GM18505 (cell line): ENCODE measurements around the gene KRTAP16-1.

Experiments
- ATAC-seq: cut with Tn5 transposase; IDR thresholded peaks from one replicate; pipeline ENCODE4 v1.9.1; 2021; ENCODE audit not compliant: unreplicated experiment
- POLR2A ChIP-seq: IDR thresholded peaks from 4 replicates; pipeline ENCODE4 v1.6.1; 2011; ENCODE audit warnings: borderline replicate concordance; ENCODE audit not compliant: insufficient read depth, insufficient read length; ENCODE audit errors: extremely low read depth

Gene KRTAP16-1

GRCh38 chr17:41325611-41326010 lies 16.5 kb upstream of the KRTAP16-1 start:
- no peak for TF ChIP-seq POLR2A
- no peak for ATAC-seq

GRCh38 chr17:41325126-41325525 lies 16.0 kb upstream of the KRTAP16-1 start:
- no peak for TF ChIP-seq POLR2A
- ATAC-seq, result no peak

- no peak for TF ChIP-seq POLR2A
- ATAC-seq, result no peak
Observed at GRCh38 chr17:41324180-41325075, 15.3 kb upstream of the KRTAP16-1 start.

- TF ChIP-seq POLR2A, result no peak
- no peak for ATAC-seq
Observed at GRCh38 chr17:41322903-41323895, 14.1 kb upstream of the KRTAP16-1 start.

- no peak for TF ChIP-seq POLR2A
- ATAC-seq, result no peak
Observed at GRCh38 chr17:41322094-41322902, 13.2 kb upstream of the KRTAP16-1 start.

GRCh38 chr17:41318231-41318630 lies 9.1 kb upstream of the KRTAP16-1 start:
- no peak for TF ChIP-seq POLR2A
- no peak for ATAC-seq

GRCh38 chr17:41315814-41316445 lies 6.8 kb upstream of the KRTAP16-1 start:
- no peak for TF ChIP-seq POLR2A
- no peak for ATAC-seq

GRCh38 chr17:41315204-41315794 lies 6.2 kb upstream of the KRTAP16-1 start, which contains the start of gene KRTAP17-1:
TSS of gene KRTAP17-1 (minus strand) at chr17:41315710. CDS start at chr17:41315650, 60 bp downstream.
- ATAC-seq, result no peak
- TF ChIP-seq POLR2A, result no peak

GRCh38 chr17:41311111-41311510 lies 2.0 kb upstream of the KRTAP16-1 start:
- no peak for TF ChIP-seq POLR2A
- no peak for ATAC-seq

- ATAC-seq, result no peak
- TF ChIP-seq POLR2A, result no peak
Observed at GRCh38 chr17:41308251-41308917, 725 bp downstream of the KRTAP16-1 start.

- ATAC-seq, result no peak
- TF ChIP-seq POLR2A, result no peak
Observed at GRCh38 chr17:41307647-41308046, 1.5 kb downstream of the KRTAP16-1 start.
